RKO (cell line): Measurements from ENCODE around the gene SRI.

Experiments
- DNase-seq: peaks from one replicate; pipeline ENCODE4 v3.0.0-alpha.2; 2016; ENCODE audit warnings: low spot score

Gene SRI

DNA sequence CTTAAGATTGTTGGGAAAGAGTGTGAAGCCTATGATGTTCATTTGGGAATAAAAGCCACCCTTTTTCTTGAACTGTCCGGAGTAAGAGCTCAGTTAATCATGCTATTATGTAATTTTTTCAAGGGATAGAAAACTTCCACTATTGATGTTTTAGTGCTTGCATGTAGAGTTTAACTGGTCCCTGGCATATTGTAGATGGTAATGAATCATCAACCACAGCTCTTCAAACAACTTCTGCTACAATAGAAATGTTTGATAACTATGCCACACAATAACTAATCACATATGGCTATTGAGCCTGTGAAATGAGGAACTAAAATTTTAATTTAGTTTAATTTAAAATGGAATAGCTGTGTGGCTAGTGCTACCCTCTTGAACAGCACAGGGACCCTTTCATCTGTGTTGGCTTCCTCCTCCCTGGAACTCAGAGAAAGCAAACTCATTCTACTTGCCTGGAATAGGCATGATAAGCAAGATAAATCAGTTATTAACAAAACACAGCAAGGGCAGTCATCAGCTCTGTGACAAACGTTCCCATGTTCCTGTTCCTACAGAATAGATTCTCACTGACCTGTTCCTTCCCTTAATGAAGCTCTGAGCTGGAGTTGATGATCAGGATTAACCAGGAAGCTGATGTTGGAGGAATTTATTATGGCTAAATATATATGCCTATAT, 4.9 kb upstream of the SRI start:
- DNase-seq = no peak

DNA sequence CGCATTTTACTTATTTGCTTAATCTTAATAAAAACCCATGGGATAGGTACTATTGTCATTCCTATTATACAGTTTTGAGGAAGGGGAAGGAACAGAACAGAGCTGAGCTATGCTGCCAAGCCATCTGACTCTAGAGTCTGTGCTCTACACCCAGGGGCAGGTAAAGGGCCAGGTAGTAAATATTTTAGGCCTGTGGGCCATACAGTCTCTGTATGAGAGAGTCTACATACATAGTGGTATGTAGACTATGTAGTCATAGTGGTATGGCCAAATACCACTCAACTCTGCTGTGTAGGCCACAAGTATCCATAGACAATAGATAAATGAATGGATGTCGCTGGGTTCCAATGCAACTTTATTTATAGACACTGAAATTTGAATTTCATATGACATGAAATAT, 3.4 kb upstream of the SRI start:
- DNase-seq = no peak

- DNase-seq = peak; percentile 83
Observed at GRCh38 chr7:88218836-88219605, 817 bp downstream of the SRI start.

DNA sequence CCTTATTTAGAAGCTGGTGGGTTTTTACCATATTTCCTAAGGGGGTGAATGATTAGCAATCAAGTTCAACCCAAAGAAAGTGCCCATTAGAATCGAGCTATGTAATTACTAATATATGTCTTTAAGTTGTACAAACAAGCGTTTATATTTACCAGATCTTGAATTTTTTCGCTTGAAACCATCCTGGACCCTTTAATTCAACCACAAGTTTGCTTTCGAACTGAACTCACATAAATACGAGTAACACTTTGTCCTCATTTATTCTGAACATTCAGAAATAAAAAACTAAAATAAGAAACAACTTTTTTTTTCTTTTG, 1.5 kb downstream of the SRI start:
- DNase-seq = no peak

GRCh38 chr7:88217675-88218428, 2.0 kb downstream of the SRI start:
- peak; percentile 33 for DNase-seq

- DNase-seq = no peak
Observed at GRCh38 chr7:88216276-88216675, 3.6 kb downstream of the SRI start.

DNA sequence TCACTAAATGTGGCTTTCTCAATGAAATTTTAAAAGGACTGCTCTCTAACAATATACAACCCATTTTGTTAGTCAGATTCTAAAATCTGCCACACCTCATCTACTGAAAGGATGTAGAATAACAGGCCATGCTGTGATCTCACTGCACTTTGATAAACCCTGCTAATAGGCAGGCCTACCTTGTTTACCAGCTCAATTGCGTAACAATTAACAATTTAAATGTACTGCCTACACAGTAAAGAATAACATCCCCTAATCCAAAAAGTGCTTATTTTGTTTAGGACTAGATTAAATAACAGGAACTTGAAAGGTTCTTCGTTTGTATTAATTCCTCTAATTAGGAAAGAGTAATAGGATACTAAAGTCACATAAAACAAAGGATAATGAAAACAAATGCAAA, 4.5 kb downstream of the SRI start:
- DNase-seq = no peak

DNA sequence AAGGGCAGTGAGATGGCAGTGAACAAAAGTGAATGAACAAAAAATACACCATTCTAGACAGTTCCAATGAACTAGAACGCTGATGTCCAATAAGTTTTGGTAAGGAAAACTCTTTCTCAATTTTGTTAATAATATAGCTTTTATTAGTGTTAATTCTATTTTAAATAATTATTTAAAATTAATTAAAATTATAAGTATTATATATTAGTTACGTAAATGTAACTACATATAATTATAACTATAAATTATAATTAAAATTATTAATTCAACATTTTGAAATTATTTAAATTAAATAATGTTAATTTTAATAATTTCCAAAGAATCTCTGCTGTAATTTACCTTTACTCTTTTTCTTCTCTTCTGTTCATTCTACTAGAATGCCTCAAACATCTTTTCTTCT, 5.4 kb downstream of the SRI start:
- no peak for DNase-seq

GRCh38 chr7:88212918-88213317, 6.9 kb downstream of the SRI start:
- no peak for DNase-seq

GRCh38 chr7:88208521-88208920, 11.3 kb downstream of the SRI start:
- no peak for DNase-seq

DNA sequence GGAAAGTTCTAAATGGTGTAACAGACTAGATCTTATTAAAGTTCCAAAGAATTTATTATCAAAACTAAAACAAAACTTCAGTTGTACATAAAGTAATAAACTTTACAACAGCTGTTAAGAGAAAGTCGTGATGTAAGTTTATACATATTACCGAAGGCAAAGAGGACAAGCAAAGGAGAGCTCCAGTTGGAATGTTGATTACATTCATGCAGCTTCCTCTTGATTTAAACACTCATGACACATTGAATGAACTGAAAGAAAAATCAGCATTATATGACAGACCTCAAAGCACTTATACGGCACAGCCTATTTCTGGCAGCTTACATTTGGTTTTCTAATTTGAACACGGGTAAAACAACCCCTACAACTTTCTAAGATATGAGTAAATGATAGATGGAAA, 13.6 kb downstream of the SRI start:
- DNase-seq = no peak

DNA sequence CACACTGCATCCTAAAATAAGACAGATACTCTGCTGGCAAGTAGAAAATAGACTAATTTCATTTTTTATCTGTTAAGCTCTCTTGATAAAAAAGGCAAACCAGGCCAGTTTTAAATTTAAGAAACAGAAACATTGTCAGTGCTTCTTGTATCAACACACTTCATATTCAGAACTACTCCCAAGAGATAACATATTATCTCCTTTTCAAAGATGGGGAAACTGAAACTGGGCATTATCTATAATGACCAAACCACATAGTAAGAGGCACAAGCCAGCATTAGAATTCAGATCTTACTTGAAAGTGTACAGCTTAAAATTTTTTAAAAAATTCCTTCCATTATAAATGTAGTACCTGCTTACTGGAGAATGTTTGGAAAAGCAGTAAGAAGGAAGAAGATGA, 14.7 kb downstream of the SRI start:
- DNase-seq = no peak

DNA sequence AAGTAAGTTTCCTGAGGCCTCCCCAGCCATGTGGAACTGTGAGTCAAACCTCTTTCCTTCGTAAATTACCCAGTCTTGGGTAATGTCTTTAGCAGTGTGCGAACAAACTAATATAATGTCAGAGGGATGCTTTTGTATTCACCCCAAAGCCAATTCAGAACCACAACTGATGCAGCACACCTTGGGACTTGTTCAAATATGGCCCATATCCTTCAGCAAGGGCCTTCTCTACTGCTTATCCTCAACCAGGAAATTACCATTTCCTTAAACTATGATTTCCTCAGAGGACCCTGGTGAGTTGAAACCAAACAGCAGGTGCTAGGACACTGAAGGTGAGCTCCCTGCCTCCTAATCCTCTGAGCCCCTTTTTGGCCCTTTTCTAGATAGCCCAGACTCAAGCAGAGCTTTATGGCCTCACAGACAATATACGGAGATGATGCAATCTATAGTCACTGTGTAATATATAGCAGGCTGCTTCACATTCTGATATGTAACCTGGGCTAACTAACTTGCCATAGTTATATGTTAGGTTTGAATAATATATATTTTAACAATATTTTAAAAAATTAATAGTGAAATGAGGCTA, 15.2 kb downstream of the SRI start:
- no peak for DNase-seq

- no peak for DNase-seq
Observed at GRCh38 chr7:88203401-88203800, 16.4 kb downstream of the SRI start.

DNA sequence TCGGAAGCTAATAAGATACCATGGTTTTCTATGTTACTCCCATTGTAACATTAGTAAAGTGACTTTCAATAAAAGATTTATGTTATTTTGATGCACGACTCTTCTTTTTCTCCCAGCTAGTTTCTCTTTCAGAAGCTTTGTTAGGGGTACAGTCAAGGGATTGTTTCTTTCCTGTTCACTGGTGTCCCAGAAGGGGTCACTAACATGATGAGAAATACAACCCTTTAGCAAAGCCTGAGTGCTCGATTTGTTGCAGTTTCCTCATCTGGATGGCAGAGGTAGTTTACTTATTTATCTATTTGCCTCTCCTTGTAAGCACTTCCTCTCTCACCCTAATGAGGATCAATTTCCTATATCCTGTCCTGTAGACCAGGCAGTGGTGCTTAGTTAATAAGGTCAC, 17.0 kb downstream of the SRI start:
- DNase-seq = no peak

GRCh38 chr7:88202278-88202677, 17.6 kb downstream of the SRI start:
- no peak for DNase-seq

DNA sequence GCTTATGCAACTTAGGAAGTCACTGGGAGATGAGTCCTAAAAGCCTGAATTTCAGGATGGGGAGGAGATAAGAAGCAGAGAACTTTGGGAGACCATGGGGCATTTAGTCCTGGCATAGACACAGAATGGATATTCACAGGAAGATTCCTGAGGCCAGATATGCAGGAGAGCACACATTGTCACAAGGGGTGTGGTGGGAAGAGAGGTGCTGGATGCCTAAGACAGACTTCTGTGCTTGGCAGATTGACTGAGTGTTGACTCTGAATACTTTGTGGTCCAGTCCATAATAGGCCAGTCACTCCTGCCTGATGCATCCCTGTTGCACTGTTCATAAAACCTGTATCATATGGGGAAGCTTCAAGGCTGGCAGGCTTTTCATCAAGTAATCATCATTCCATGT, 18.5 kb downstream of the SRI start:
- DNase-seq = no peak

GRCh38 chr7:88200789-88201188, 19.0 kb downstream of the SRI start:
- no peak for DNase-seq

- no peak for DNase-seq
Observed at GRCh38 chr7:88200261-88200660, 19.6 kb downstream of the SRI start.

DNA sequence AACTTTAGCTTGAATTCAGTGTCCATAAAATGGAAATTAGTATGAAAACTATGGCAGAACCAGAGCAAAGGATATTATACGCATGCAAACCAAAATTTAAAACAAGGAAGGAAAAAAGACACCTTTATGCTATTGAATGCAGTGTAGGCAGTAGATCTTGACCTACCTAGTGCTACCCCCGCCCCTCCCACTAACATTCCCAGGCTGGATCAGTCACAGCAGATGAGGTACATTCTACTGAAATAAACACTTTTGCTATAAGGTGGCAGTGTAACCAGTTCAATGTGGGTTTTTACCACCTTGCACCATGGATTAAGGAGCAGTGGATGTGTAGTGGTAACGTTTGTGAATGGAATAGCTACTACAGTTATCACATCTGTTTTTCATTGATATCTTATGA, 27.9 kb downstream of the SRI start:
- no peak for DNase-seq

DNA sequence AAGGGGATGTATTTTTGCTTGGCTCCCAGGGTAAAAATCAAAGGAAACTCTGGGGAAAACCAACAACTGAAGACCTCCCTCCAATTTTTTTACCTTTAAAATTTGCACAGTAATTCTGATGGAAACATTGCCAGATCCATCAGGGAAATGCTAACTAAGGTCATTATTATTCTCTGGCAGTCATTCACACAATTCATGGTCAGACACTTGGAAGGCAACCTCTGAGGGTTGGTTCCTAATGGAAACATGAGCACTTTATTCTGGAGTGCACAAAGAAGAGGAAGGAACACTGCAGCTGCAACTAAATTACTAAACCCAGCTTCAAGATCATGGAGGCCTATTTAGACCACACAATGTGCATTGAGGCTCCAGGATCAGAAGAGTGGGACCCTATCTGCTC, 34.2 kb downstream of the SRI start:
- no peak for DNase-seq

- no peak for DNase-seq
Observed at GRCh38 chr7:88184848-88185304, 35.0 kb downstream of the SRI start.

DNA sequence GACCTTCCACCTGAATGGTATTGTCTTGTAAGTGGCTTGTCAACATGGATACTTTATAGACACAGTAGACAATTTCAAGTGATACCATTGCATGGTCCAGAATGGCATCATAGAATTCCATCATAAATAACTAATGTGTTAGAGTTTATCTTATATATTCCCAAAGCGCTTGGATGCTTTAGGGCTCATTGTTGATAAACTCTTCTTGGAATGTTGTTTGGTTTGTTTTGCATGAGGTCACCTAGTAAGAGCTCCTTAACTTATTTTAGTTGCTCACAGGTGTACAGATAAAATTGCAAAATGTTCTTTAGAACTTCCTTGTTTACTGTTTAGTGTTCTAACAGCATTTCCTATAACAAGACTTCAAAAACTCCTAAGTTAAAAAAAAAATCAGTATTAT, 36.8 kb downstream of the SRI start:
- no peak for DNase-seq
